UCSD-AML1 (cell line): Measurements from ENCODE around the gene TSR3.

Source experiments
- DNase-seq: peaks from one replicate; lab custom pipeline; 2025; ENCODE audit not compliant: unreplicated experiment; lab: John Stamatoyannopoulos, UW

Gene TSR3

DNA sequence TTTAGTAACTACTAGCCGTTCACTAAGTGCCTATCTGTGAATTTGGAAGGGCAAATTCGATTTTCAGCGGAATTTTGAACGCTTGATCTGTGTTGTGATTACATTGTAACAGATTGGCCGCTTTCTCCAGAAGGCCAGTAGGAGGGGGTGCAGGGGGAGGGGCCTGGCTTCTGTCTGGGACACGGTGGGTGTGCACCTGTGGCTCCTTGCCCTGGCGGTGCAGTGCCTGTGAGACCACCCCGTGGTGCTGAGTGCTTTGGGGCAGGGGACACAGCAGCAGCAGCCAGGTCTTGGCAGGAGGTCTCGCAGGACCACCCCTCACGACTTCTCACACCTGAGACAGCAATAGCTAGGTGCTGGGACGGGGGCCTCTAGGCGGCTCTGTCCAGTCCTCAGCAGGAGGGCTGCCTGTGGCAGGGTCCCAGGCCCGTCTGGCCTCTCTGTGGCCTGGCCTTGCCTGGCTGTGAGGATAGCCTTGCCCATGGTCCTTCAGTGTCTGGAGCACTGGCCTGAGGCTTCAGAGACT lies 40.4 kb downstream of the TSR3 start:
- DNase-seq = no peak

DNA sequence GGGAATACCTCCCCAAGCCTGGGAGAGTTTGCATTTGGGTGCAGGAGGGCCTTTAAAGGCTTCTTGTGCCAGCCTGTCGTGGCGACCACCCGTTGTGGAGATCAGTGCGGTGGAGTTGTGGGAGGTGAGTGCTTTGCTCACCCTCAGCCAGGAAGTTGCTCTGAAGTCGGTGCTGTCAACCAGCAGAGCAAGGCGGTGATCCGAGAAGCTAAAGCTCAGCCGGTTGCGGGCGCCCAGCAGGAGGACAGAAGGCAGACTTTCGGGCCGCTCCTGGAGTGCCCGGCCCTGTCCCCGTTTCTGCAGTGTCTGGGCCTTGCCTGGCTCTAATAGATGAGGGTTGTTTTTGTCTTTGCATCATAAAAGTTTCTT lies 40.9 kb downstream of the TSR3 start:
- DNase-seq = peak; percentile 22

DNA sequence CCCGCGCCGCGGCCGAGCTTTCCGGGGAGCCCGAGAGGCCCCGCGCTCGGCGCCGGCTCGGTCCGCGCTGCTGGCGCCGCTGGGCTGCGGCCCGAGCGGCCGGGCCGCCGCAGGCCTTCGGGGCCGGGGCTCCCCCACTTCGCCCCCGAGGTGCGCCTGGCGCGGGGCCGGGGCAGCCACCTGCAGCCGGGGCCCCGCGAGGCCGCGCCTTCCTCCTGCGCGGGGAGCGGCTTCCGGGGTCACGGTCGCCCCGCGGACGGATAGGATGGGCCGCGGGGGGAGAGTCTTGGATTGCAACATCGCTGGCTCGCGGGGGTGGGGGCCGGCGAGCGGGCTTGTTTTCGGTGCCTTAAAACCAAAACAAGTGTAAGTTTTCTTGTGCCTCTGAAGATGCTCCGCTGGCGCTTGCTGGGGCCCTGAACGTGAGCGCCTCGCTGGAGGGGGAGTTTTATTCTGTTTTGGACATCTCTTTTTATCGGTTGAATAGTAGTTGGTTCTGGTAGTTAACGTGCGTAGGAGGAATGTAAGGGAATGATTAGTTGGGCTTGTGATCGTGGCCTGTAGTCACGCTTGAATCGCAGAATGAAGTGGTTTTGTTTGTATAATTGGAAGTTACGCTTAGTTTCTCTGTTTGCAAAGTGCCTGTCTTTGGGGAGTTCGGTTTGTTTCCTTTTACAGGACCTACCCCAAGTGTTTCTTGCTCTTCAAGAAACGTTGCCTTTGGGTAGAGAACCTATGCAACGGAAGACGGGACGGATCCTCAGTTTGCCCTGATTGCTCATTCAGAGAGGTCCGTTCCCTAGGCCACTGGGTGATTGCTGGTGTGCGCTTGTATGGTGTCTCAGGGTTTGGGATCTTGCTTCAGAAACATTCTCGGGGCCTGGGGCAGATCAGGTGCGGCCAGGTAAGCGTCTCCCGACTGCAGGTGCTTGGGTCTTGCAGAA lies 41.5 kb downstream of the TSR3 start:
- peak; percentile 35 for DNase-seq

DNA sequence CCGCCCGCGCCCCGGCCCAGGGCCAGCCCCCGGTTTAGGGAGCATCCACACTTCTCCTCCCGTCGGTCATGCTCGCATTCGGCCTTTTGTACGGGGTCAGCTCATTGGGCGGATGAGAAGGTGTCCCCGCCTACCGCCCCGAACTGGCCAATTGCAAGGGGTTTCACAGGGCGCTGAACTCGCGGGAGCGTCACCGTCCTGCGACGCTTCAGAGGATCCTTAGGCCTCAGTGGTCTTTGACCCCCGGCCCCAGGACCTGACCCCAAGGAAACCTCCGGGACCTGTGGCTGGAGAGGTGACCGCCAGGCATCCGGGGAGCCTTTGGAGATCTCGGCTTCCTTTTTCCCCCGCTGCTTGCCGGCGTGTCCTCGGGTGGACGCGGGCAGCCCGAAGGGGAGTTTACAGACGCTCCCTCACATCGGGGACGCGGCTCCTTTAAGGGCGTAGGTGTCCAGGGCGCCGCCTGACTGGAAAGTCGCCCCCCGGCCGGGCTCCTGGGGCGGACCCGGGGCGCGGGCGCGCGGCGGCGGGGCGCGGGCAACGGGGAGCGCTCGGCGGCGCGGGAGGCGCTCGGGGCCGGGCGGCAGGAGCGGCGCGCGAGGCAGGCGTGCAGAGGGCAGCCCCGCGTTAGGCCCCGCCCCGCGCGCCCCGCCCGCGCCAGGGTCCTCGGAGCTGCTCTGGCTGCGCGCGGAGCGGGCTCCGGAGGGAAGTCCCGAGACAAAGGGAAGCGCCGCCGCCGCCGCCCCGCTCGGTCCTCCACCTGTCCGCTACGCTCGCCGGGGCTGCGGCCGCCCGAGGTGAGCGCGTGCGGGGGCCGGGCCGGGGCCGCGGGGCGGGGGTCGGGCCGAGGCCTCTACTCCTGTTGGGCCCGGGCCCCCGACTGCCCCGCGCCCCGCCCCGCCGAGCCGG lies 42.4 kb downstream of the TSR3 start, which contains the start of gene UBE2I:
TSS of gene UBE2I (plus strand) at position 660 of the 909 bp plus-strand sequence. CDS start 4,395 bp downstream, outside the sequence.
- DNase-seq = peak; percentile 98

GRCh38 chr16:1308036-1308976 lies 43.4 kb downstream of the TSR3 start:
- DNase-seq = no peak

- DNase-seq = no peak
Observed at GRCh38 chr16:1306334-1306733, 45.3 kb downstream of the TSR3 start.

DNA sequence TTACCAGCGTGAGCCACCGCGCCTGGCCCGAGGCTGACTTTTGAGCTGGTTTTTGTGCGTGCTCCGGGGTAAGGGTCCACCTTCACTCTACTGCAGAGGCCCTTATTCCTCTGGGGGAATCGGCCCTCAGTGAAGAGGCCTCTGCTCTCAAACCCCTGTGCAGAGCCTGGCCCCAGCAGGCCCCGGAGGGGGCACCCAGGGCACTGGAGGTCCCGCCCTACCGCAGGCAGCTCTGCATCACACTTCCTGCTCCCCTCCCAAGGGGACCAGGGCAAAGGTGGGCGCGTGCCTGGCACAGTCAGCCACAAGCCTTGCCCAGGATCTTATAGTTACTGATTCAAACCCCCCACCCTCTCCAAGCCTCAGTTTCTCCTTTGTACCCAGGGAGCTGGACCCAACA lies 45.9 kb downstream of the TSR3 start:
- no peak for DNase-seq

- no peak for DNase-seq
Observed at GRCh38 chr16:1301562-1301961, 50.1 kb downstream of the TSR3 start.

GRCh38 chr16:1300664-1301476 lies 50.8 kb downstream of the TSR3 start:
- peak; percentile 75 for DNase-seq

DNA sequence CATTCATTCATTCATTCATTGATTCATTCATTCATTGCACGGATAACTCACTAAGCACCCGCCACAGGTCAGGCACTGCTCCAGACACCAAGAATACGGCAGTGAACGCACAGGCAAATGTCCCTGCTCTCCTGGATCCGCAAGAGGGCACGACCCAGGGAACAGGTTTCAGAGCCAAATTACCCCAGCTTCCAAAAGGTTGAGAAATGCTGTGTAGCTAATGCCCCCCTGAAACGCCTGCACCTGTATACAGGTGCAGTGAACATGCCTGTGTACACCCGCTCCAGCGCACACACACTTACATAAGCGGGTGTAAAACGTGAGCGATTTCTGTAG lies 51.8 kb downstream of the TSR3 start:
- DNase-seq = no peak
